ENCODE measurements around the gene FURIN.
A peak's percentile ranks its signal among the peaks of the same experiment; 100 is the strongest.

DNA sequence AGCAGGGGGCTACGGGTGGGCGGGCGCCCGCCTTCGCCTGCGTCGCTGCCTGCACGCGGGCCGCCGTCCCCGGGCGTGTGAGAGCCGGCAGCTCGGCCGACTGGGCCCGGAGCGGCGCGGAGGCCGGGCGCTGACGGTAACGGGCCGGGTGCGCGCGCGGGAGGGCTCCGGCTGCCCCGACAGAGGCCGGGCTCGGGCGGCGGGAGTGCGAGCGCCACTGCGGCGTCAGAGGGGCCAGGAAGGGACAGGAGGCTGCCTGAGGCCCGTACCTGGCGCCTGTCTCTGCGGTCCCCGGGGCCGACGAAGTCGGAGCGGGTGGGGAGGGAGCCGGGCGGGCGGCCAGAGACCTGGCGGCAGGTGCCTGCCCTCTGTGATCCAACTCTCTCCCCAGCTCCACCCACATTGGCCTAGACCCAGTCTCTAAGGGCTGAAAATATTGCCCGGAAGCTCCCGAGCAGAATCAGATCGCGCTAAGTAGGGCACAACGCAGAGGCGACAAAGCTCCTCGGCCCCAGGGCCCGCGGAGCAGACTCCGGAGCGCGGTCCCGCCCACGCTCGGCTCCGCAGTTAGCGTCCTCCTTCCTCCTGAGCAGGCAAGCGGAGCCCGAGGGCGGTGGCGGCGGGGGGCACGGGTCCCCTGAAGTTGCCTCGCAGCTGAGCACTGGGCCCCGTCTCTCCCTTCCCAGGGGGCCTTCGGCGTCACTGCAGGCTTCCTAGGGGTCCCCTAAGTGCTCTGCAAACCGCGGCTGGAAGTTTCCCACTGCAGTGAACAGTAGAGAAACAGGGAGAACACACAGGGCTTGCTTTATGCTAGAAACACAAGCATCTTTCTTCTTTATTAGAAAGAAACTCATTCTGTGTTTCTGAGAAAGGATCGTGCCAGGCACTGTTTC is 34.7 kb downstream of the FURIN start, which contains the start of gene MAN2A2:
- TF ChIP-seq, protein P1, sequence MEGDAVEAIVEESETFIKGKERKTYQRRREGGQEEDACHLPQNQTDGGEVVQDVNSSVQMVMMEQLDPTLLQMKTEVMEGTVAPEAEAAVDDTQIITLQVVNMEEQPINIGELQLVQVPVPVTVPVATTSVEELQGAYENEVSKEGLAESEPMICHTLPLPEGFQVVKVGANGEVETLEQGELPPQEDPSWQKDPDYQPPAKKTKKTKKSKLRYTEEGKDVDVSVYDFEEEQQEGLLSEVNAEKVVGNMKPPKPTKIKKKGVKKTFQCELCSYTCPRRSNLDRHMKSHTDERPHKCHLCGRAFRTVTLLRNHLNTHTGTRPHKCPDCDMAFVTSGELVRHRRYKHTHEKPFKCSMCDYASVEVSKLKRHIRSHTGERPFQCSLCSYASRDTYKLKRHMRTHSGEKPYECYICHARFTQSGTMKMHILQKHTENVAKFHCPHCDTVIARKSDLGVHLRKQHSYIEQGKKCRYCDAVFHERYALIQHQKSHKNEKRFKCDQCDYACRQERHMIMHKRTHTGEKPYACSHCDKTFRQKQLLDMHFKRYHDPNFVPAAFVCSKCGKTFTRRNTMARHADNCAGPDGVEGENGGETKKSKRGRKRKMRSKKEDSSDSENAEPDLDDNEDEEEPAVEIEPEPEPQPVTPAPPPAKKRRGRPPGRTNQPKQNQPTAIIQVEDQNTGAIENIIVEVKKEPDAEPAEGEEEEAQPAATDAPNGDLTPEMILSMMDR (IDR thresholded peaks at IDR 0.05) = no peak
- TF ChIP-seq EZH2 (IDR thresholded peaks at IDR 0.05) (peak; percentile 9), EZH2phosphoT487 (IDR thresholded peaks at IDR 0.05) (no peak)
